Tibial nerve (tissue), 4 donors: Measurements from ENCODE around the gene MED13L. TPM values are rescaled to one million over a fixed set of nuclear protein-coding genes. Genes with fewer than 3 reads are reported as not detected.

Source experiments
- DNase-seq, 2 donors: peaks; one replicate each; pipeline ENCODE4 v3.0.0-alpha.2; 2019; ENCODE audit warnings: low spot score in 2 of 2
- H3K27ac ChIP-seq, 4 donors: fragments of 200-600 bp; sonication (generic) in 3 of 4; one replicate each; pipeline ENCODE4 v1.5.1; 2017 to 2019; ENCODE audit warnings: mild to moderate bottlenecking in 1 of 4
- H3K27me3 ChIP-seq, 2 donors: fragments of 200-600 bp; sonication (generic) in 1 of 2; one replicate each; pipeline versions ENCODE4 v1.5.1 to v1.6.0; 2017 to 2019
- H3K36me3 ChIP-seq, 3 donors: fragments of 200-600 bp; sonication (generic); one replicate each; pipeline ENCODE4 v1.5.1; 2018 to 2019
- H3K4me1 ChIP-seq, 4 donors: fragments of 200-600 bp; sonication (generic) in 3 of 4; one replicate each; pipeline ENCODE4 v1.5.1; 2017 to 2019
- H3K4me3 ChIP-seq, 4 donors: fragments of 200-600 bp; sonication (generic) in 3 of 4; one replicate each; pipeline ENCODE4 v1.5.1; 2017 to 2019; ENCODE audit warnings: mild to moderate bottlenecking in 1 of 4, moderate library complexity in 1 of 4
- H3K9me3 ChIP-seq, 4 donors: fragments of 200-600 bp; sonication (generic) in 3 of 4; one replicate each; pipeline ENCODE4 v1.5.1; 2017 to 2019
- EP300 ChIP-seq, 2 donors: sonication (generic); formaldehyde crosslinking; IDR thresholded peaks; one replicate each; pipeline ENCODE4 v1.6.1; 2017; ENCODE audit warnings: antibody characterized with exemption in 2 of 2, mild to moderate bottlenecking in 1 of 2
- POLR2A ChIP-seq, 2 donors: fragments of 450-650 bp; IDR thresholded peaks; one replicate each; pipeline ENCODE4 v1.6.1; 2017; ENCODE audit warnings: antibody characterized with exemption in 2 of 2, mild to moderate bottlenecking in 2 of 2, moderate library complexity in 2 of 2
- WGBS, 2 donors: methylation state at CpG; one replicate each; pipeline ENCODE4 v1.1.5; 2018; 5-methylcytosine and 5-hydroxymethylcytosine counted together
- total RNA-seq, 4 donors: library from RNA; depleted of rRNA; stranded (reverse); fragments of >200 nt; gene quantifications; one replicate each; pipeline ENCODE4 v1.1.0, GENCODE V29; 2016
- TF ChIP-seq, protein P1 (sequence below), 5 experiments: fragments of 200-600 bp in 3 of 5; fragments of 450-650 bp in 2 of 5; sonication (generic) in 3 of 5; IDR thresholded peaks; one replicate each; pipeline ENCODE4 v1.5.1; 2016 to 2019; ENCODE audit warnings: antibody characterized with exemption in 5 of 5, mild to moderate bottlenecking in 3 of 5, moderate library complexity in 2 of 5

The MED13L gene
- total RNA-seq, 4 donors from 2014 or later, result 138 to 234 (median 218) TPM

DNA sequence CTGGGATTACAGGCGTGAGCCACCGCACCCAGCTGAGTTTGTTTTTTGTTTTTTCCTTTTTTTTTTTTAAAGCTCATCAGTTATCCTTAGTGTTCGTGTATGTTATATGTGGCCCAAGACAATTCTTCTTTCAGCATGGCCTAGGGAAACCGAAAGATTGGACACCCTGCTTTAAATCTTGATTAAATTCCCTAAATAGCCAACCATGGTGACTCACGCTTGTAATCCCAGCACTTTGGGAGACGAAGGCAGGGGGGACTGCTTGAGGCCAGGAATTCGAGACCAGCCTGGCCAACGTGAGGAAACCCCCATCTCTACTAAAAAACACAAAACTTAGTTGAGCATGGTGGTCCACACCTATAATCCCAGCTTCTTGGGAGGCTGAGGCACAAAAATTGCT, 131.1 kb downstream of the MED13L start:
- WGBS, 2 donors, result 94 to 96% methylated on average over 8 of the region's 8 CpGs
- no peak overlapping the region for H3K27ac ChIP-seq
- H3K4me3 ChIP-seq, result no peak overlapping the region
- H3K36me3 ChIP-seq, result no peaks in the 10 kb centered on the region
- peaks cover 0 to 82% (median 34%) of the 10 kb centered on the region in 4 donors for H3K4me1 ChIP-seq
- no peak for TF ChIP-seq POLR2A (IDR thresholded peaks at IDR 0.05)
- H3K9me3 ChIP-seq, result no peaks in the 10 kb centered on the region
- no peaks in the 10 kb centered on the region for H3K27me3 ChIP-seq
- DNase-seq, result no peak

DNA sequence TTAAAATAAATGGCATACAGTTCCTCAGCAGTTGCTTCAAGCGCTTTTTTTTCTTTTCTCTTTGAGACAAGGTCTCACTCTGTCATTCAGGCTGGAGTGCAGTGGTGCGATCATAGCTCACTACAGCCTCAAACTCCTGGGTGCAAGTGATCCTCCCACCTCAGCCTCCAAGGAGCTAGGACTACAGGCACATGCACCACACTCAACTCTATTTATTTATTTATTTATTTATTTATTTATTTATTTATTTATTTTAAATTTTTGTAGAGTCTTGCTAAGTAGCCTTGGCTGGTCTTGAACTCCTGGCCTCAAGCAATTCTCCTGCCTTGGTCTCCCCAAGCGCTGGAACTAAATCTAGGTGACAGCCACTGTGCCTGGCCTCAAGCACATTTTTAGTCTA, 132.0 kb downstream of the MED13L start:
- H3K27ac ChIP-seq, result no peak overlapping the region
- WGBS, 2 donors, result 96 to 99% methylated on average over 3 of the region's 3 CpGs

DNA sequence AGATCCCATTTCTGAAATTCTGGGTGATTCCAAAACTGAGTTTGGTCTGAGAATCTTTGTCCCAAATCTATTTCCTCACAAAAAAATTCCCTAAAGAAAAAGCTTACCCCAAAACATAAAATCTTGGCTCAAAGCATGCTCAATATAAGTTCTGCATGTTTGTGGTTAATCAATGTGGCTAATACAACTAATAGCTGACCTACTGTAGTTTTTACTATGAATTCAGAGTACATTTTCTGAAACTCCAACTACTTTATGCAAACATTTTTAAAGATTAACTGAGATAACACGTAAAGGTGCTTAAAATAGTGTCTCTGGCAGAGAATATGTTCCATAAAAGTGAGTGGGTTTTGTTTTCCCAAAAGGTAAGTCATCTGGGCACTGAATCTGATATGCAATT, 133.1 kb downstream of the MED13L start:
- WGBS, 2 donors, result 71 to 77% methylated on average over 1 of the region's 1 CpG
- Histone ChIP-seq H3K27me3 (no peaks in the 10 kb centered on the region), H3K27ac (peak overlapping the region in 3 of 4 donors; percentile 5 to 61 (median 57)), H3K9me3 (no peaks in the 10 kb centered on the region), H3K36me3 (no peaks in the 10 kb centered on the region), H3K4me1 (peaks cover 0 to 81% (median 33%) of the 10 kb centered on the region in 4 donors), H3K4me3 (no peak overlapping the region)
- TF ChIP-seq EP300 (IDR thresholded peaks at IDR 0.05), result no peak
- TF ChIP-seq POLR2A (IDR thresholded peaks at IDR 0.05), result no peak
- TF ChIP-seq, protein P1, sequence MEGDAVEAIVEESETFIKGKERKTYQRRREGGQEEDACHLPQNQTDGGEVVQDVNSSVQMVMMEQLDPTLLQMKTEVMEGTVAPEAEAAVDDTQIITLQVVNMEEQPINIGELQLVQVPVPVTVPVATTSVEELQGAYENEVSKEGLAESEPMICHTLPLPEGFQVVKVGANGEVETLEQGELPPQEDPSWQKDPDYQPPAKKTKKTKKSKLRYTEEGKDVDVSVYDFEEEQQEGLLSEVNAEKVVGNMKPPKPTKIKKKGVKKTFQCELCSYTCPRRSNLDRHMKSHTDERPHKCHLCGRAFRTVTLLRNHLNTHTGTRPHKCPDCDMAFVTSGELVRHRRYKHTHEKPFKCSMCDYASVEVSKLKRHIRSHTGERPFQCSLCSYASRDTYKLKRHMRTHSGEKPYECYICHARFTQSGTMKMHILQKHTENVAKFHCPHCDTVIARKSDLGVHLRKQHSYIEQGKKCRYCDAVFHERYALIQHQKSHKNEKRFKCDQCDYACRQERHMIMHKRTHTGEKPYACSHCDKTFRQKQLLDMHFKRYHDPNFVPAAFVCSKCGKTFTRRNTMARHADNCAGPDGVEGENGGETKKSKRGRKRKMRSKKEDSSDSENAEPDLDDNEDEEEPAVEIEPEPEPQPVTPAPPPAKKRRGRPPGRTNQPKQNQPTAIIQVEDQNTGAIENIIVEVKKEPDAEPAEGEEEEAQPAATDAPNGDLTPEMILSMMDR (IDR thresholded peaks at IDR 0.05), result no peak
- DNase-seq, result no peak

More for the DNA sequence above, 132.0 kb downstream of the MED13L start:
- no peak for TF ChIP-seq EP300 (IDR thresholded peaks at IDR 0.05)
- TF ChIP-seq POLR2A (IDR thresholded peaks at IDR 0.05), result no peak
- TF ChIP-seq, protein P1 (IDR thresholded peaks at IDR 0.05), result no peak
- H3K27me3 ChIP-seq, result no peaks in the 10 kb centered on the region
- H3K36me3 ChIP-seq, result no peaks in the 10 kb centered on the region
- no peak overlapping the region for H3K4me3 ChIP-seq
- H3K4me1 ChIP-seq, result peaks cover 0 to 82% (median 35%) of the 10 kb centered on the region in 4 donors
- DNase-seq, result no peak
- H3K9me3 ChIP-seq, result no peaks in the 10 kb centered on the region

DNA sequence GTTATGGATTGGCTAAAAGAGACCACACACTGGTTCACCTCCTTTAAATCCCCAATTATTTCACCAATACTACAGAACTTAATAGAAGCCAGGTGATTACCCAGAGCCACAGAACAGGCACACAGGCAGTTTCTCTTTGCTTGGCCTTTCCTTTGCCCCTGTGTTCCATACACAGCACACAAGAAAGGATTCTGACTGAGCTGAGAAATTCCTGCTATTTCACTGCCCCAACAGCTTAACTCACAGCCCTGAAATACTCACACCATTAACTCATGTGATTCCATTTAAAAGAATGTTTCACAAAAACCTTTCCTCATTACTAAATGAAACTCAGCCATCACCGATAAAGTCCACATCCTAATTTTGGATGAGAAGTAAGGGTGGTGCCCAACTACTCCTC, 133.6 kb downstream of the MED13L start:
- no peaks in the 10 kb centered on the region for H3K9me3 ChIP-seq
- no peak for DNase-seq
- 0 to 7% methylated on average over 1 of the region's 1 CpG for WGBS, 2 donors
- H3K36me3 ChIP-seq, result no peaks in the 10 kb centered on the region
- H3K4me1 ChIP-seq, result peaks cover 0 to 80% (median 33%) of the 10 kb centered on the region in 4 donors
- H3K27ac ChIP-seq, result peak overlapping the region in 3 of 4 donors; percentile 5 to 61 (median 57)
- TF ChIP-seq, protein P1 (IDR thresholded peaks at IDR 0.05), result no peak
- TF ChIP-seq POLR2A (IDR thresholded peaks at IDR 0.05), result no peak
- TF ChIP-seq EP300 (IDR thresholded peaks at IDR 0.05), result no peak
- no peak overlapping the region for H3K4me3 ChIP-seq
- H3K27me3 ChIP-seq, result no peaks in the 10 kb centered on the region

DNA sequence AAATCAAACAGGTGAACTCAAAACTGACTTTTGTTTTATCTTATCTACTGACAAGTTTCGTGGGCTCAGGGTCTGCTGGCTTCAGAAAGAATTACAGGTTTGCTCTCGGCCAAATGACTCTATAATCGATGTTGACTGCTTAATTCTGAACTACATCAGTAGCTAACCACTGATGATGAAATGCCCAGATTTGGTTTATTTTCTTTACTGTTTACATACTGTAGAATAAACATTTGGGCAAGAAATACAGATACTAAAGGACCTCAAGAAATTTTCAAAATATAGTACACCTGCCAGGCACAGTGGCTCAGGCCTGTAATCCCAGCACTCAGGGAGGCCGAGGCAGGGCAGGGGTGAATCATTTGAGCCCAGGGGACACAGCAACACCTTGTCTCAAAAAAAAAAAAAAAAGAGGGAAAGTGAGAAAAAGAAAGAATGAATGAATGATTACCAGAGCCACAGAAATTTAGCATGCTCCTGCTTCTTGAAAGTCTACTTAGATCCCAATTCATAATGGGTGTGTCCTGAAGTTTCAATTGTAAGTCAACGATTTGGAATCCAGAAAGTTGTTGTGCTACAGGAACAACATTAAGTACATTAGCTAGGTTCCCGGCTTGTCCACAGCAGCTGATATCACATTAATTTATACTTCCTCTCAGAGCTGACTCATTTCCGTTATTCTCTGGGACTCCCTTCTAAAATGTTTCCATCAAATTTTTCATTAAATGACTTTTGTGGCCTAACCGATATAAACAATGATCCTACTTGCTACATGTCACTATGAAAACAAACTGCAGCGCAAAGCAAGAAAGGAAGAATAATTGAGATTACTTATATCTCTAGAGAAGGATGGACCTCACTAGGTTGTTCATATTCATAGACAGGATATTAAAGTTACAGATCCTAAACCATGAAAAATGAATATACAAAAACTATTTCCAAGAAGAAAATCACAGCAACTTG, 134.3 kb downstream of the MED13L start:
- H3K27me3 ChIP-seq, result no peaks in the 10 kb centered on the region
- TF ChIP-seq, protein P1 (IDR thresholded peaks at IDR 0.05), result no peak
- TF ChIP-seq POLR2A (IDR thresholded peaks at IDR 0.05) (no peak), EP300 (IDR thresholded peaks at IDR 0.05) (no peak)
- peaks cover 0 to 80% (median 37%) of the 10 kb centered on the region in 4 donors for H3K4me1 ChIP-seq
- DNase-seq, result no peak
- 42 to 48% methylated on average over 9 of the region's 9 CpGs for WGBS, 2 donors
- H3K4me3 ChIP-seq, result no peak overlapping the region
- peak overlapping the region in 3 of 4 donors; percentile 5 to 61 (median 57) for H3K27ac ChIP-seq
- H3K36me3 ChIP-seq, result no peaks in the 10 kb centered on the region
- no peaks in the 10 kb centered on the region for H3K9me3 ChIP-seq
